Fibroblast of villous mesenchyme (primary cell): ENCODE measurements around the gene RHOH. TPM values are rescaled to one million over a fixed set of nuclear protein-coding genes. Genes with fewer than 3 reads are reported as not detected.

ENCODE experiments used
- DNase-seq: peaks from one replicate; pipeline ENCODE4 v3.0.0-alpha.2; 2010; ENCODE audit warnings: low read depth
- H3K4me3 ChIP-seq: 2 replicates; pipeline ENCODE4 v1.5.1; 2011; ENCODE audit warnings: low read depth, mild to moderate bottlenecking, low read length
- total RNA-seq: library from RNA; depleted of rRNA; stranded (reverse); fragments of >200 nt; gene quantifications from 2 replicates; pipeline ENCODE4 v1.2.3, GENCODE V29; 2012
- TF ChIP-seq, protein P1 (sequence below): IDR thresholded peaks from 2 replicates; pipeline ENCODE4 v1.5.1; 2012; ENCODE audit warnings: low read depth, mild to moderate bottlenecking, low read length; ENCODE audit not compliant: insufficient read depth

The RHOH gene
- total RNA-seq, 1 donor = not detected

DNA sequence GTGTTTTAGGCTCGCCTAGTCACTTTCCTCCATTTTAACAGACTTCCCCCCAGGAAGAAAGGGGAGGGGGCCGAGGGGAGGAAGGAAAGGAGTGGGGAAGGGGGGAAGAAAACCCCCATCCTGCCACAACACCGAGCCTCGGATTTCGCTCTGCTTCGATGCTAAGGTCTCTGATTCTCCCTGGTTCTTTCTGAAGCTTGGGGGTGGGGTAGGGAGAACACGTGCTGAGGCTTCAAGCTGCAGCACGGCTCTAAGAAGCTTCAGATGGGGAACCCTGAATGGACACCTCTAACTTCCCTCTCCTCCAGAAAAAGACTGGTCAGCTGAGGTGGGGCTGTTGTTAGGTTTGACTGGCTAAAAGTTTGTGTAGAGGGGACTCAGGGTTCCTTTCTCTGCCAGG, 61.8 kb downstream of the RHOH start:
- TF ChIP-seq, protein P1, sequence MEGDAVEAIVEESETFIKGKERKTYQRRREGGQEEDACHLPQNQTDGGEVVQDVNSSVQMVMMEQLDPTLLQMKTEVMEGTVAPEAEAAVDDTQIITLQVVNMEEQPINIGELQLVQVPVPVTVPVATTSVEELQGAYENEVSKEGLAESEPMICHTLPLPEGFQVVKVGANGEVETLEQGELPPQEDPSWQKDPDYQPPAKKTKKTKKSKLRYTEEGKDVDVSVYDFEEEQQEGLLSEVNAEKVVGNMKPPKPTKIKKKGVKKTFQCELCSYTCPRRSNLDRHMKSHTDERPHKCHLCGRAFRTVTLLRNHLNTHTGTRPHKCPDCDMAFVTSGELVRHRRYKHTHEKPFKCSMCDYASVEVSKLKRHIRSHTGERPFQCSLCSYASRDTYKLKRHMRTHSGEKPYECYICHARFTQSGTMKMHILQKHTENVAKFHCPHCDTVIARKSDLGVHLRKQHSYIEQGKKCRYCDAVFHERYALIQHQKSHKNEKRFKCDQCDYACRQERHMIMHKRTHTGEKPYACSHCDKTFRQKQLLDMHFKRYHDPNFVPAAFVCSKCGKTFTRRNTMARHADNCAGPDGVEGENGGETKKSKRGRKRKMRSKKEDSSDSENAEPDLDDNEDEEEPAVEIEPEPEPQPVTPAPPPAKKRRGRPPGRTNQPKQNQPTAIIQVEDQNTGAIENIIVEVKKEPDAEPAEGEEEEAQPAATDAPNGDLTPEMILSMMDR = no peak
- no peak overlapping the region for H3K4me3 ChIP-seq
- DNase-seq = no peak

DNA sequence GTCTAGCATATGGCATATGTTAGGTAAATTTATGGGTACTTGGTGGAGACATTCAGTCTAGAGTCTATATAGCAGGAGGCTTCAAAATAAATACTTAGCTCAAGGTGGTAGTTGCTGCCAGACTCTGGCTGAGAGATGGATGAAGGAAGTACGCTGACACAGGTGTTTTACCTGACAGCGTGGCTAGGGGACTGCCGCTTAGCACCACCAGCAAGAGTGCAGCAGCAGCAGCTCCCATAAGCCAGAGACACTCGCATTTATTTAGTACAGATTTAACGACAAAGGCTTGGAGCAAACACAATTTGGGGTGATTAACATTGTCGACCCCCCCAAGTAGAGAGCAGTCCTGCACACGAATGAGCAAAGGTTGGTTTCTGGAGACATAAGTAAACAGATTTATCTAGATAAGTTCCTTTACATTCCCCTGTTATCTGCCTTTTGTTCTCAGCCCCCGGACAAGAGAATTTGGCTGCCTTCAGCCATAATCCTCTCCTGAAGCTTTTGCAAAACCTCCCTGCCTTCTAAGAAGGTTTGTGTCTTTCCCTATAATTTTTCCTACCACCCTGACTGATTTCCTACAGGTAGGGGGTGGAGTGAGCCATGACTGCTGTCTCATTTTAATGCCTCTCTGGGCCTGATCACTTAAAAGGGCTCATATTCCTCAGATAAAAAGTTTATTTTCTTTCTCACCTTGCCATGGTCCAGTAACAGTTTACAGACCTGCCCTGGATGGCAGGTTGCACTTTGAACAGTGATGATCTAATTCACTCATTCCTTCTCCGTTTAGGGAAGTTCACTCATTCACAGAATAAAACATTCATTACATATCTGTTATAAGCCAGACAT, 64.6 kb downstream of the RHOH start:
- TF ChIP-seq, protein P1 = no peak
- DNase-seq = no peak

DNA sequence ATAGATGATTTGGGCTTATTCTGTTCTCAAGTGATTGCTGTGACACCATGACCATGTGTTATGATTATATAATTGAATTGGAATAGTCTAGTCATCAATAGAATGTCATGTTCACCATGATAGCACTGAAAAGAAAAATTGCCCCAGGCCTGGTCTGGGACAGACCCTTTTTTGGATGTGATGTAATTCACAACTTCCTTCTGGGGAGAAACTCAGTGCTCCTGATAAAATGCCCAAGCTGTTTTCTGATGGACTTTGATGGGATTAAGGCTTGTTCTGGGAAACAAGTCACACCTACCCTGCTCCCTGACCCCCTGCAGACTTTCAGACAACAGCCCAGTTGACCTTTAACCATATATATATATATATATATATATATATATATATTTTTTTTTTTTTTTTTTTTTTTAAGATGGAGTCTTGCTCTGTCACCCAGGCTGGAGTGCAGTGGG, 65.3 kb downstream of the RHOH start:
- TF ChIP-seq, protein P1 = no peak
- H3K4me3 ChIP-seq = no peak overlapping the region
- DNase-seq = no peak

More for the DNA sequence above, 64.6 kb downstream of the RHOH start:
- H3K4me3 ChIP-seq = no peak overlapping the region

DNA sequence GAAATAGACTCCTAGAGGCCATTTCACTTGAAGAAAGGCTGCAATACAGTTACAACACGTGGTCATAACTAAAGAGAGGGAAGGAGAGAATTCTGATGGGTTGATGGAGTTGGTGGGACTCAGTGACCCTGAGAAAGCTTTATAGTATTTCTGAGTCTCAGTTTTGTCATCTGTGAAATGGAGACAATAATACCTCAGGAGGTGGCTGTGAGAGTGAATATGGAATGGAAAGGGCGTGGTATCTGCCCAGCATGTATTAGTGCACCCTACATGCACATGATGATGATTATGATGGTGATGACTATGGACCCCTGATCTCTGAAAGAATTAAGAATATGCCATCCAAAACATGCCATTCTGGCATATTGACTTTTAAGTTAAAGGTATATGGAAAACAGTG, 66.0 kb downstream of the RHOH start:
- no peak for DNase-seq
- TF ChIP-seq, protein P1 = no peak
- no peak overlapping the region for H3K4me3 ChIP-seq

DNA sequence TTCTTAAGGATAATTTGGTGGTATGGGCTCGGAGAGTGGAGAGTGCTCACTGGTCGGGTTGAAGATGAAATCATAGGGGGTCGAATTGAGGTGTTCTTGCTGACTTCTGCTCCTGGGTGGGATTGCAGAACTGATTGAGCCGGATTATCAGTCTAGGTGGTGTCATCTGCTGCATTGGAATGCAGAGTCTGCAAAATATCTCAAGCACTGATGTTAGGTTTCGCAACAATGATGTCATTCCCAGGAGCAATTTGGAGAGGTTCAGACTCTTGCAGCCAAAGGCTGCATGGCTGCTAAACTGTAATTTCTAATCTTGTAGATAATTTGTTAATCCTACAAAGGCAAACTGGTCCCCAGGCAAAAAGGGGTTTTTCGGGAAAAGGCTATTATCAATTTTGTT, 67.7 kb downstream of the RHOH start:
- peak; percentile 94 for DNase-seq
- H3K4me3 ChIP-seq = no peak overlapping the region
- TF ChIP-seq, protein P1 = no peak

DNA sequence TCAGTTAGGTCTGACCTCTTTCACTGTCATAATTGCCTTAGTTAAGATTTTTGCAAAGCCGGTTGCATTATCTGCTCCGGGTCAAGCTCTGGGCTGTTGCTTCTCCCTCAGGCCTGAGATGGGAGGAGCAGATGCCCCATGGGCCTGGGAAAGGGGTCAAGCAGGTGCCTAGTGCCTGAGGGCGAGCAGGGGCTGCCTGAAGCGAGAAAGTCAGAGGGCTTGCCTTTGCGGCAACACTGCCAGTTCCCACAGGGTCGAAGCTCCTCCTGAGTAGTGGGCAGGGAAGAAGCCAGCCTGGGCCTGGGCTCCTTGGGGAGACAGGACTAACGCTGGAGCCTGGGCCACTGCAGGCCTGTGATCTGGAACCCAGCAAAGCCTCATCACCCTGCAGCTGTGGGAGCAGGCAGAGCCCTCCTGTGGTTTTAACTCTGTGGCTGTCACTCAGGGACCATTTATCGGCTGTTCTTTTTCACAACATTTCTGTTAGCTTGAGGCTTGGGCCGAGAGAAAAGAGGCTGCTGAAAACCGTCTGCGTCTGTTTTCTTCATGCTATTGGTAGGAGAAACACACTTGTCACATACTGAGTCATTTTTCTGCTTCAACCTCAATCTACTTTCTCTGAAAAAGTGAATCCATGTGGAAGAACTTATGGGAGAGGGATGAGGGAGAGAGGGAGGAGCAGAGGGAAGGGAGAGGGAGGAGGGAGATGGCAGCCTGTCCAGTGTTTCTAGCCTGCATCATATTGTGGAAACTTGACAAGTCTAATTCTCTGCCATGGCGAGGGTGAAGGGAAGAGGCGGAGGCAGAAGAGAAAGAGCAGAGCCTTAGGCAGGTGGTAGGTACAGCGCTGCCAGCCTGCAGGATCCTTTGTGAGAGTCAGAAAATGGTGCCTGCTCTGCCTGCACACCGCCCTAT, 68.4 kb downstream of the RHOH start:
- TF ChIP-seq, protein P1 = no peak
- DNase-seq = peak; percentile 86
- H3K4me3 ChIP-seq = no peak overlapping the region
